ENCODE results near the gene TMSB10. TPM values are rescaled to one million over a fixed set of nuclear protein-coding genes. Genes with fewer than 3 reads are reported as not detected.

TMSB10 gene
- polyA plus RNA-seq, 1 donor (not counting 4 experiments of a cell fraction or from before 2014, with no cell fraction given) = 3,595 TPM

DNA sequence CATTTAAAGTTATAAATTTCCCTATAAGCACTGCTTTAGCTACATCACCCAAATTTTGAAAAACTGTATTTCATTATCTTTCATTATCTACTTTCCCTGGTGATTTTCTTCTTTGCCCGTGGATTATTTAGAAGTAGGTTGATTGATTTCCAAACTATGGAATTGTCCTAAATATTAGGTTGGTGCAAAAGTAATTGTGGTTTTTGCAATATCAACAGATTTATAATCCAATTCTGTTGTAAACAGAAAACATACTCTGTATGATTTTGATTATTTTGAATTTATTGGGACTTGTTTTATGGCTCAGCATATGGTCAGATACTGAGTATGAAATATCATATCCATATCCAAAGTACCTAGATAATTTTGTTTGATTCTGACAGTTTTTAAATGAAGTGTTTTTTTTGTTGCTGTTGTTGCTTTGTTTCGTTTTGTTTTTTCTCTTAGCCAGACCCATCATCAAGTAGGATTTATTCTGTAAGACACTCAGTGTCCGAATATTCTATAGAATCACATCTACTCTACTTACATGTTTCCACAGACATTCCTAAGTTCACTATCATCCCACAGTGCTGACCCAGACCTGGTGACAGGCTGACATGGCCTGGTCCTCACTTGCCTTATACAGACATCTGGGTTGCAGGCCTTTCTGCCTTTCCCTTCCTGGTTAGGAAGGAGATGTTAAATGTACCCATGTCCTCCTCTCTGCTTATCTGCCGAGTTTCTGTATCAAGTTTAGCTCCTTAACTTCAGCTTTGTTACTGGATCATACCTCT, 22.5 kb upstream of the TMSB10 start:
- no peaks in the 10 kb centered on the region for H3K36me3 ChIP-seq (ENCODE audit: control insufficient read depth in 2 of 2, extremely low read depth in 1 of 2, insufficient read depth in 2 of 2, low read length in 2 of 2)
- H3K4me1 ChIP-seq (ENCODE audit: control insufficient read depth, extremely low read depth, insufficient read depth, low read length) = peaks cover 12% of the 10 kb centered on the region
- H4K20me1 ChIP-seq (ENCODE audit: control insufficient read depth, extremely low read depth, insufficient read depth, low read length) = no peaks in the 10 kb centered on the region
- H3K4me3 ChIP-seq (ENCODE audit: control insufficient read depth in 2 of 3, extremely low read depth in 1 of 3, insufficient read depth in 2 of 3, low read depth in 1 of 3, low read length in 3 of 3) = no peak overlapping the region
- H3K79me2 ChIP-seq (ENCODE audit: control insufficient read depth, insufficient read depth, low read length) = no peaks in the 10 kb centered on the region
- no peak overlapping the region for H3K4me2 ChIP-seq (ENCODE audit: control insufficient read depth, extremely low read depth, insufficient read depth, low read depth, low read length)
- no peaks in the 10 kb centered on the region for H3K9me3 ChIP-seq (ENCODE audit: control insufficient read depth, low read depth, low read length)
- H3K27ac ChIP-seq (ENCODE audit: control insufficient read depth, insufficient read depth, low read length) = no peak overlapping the region
- H3K9me1 ChIP-seq (ENCODE audit: control insufficient read depth, extremely low read depth, insufficient read depth, low read length) = no peaks in the 10 kb centered on the region
- DNase-seq (ENCODE audit: low read depth, low spot score) = no peak
- H3K27me3 ChIP-seq (ENCODE audit: control insufficient read depth, extremely low read depth, insufficient read depth, low read length) = peaks cover 38% of the 10 kb centered on the region
- TF ChIP-seq, protein P1, sequence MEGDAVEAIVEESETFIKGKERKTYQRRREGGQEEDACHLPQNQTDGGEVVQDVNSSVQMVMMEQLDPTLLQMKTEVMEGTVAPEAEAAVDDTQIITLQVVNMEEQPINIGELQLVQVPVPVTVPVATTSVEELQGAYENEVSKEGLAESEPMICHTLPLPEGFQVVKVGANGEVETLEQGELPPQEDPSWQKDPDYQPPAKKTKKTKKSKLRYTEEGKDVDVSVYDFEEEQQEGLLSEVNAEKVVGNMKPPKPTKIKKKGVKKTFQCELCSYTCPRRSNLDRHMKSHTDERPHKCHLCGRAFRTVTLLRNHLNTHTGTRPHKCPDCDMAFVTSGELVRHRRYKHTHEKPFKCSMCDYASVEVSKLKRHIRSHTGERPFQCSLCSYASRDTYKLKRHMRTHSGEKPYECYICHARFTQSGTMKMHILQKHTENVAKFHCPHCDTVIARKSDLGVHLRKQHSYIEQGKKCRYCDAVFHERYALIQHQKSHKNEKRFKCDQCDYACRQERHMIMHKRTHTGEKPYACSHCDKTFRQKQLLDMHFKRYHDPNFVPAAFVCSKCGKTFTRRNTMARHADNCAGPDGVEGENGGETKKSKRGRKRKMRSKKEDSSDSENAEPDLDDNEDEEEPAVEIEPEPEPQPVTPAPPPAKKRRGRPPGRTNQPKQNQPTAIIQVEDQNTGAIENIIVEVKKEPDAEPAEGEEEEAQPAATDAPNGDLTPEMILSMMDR (optimal IDR thresholded peaks at IDR 0.05 in 1 of 3, IDR thresholded peaks at IDR 0.05 in 1 of 3, conservative IDR thresholded peaks at IDR 0.05 in 1 of 3; ENCODE audit: extremely low read depth in 1 of 3, insufficient read depth in 2 of 3, low read length in 3 of 3) = no peak
- TF ChIP-seq EZH2 (IDR thresholded peaks at IDR 0.05; ENCODE audit: low read length) = no peak
- dilution Hi-C loops (cut with MboI; ENCODE audit: extremely low pct_ligation_motif_present, low sequenced_read_pairs) = no loop called here
- no peak overlapping the region for H3K9ac ChIP-seq (ENCODE audit: control insufficient read depth, extremely low read depth, insufficient read depth, low read length)
- FAIRE-seq = no peak
- H2AFZ ChIP-seq (ENCODE audit: control insufficient read depth, low read length) = no peak overlapping the region

DNA sequence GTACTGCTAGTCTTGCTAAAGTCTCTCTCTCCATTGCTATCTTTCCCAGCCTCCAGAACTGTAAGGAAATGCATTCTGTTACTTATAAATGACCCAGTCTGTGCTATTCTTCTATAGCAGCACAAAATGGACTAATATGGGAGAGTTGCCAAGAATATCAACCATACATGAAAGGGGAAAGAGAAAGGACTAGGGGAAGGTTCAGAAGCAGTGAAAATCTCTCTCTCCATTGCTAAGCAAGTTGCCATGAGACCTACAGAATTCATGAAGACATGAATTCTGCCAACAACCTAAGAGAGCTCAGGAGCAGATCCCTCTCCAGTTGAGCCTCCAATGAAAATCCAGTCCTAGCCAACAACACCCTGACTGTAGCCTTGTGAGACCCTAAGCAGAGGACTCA, 21.0 kb upstream of the TMSB10 start:
- Histone ChIP-seq H3K9me3 (ENCODE audit: control insufficient read depth, low read depth, low read length) (no peaks in the 10 kb centered on the region), H3K4me1 (ENCODE audit: control insufficient read depth, extremely low read depth, insufficient read depth, low read length) (peaks cover 22% of the 10 kb centered on the region), H4K20me1 (ENCODE audit: control insufficient read depth, extremely low read depth, insufficient read depth, low read length) (no peaks in the 10 kb centered on the region), H3K9ac (ENCODE audit: control insufficient read depth, extremely low read depth, insufficient read depth, low read length) (no peak overlapping the region), H3K79me2 (ENCODE audit: control insufficient read depth, insufficient read depth, low read length) (no peaks in the 10 kb centered on the region), H2AFZ (ENCODE audit: control insufficient read depth, low read length) (no peak overlapping the region), H3K9me1 (ENCODE audit: control insufficient read depth, extremely low read depth, insufficient read depth, low read length) (no peaks in the 10 kb centered on the region), H3K27ac (ENCODE audit: control insufficient read depth, insufficient read depth, low read length) (no peak overlapping the region), H3K4me2 (ENCODE audit: control insufficient read depth, extremely low read depth, insufficient read depth, low read depth, low read length) (no peak overlapping the region), H3K27me3 (ENCODE audit: control insufficient read depth, extremely low read depth, insufficient read depth, low read length) (peaks cover 24% of the 10 kb centered on the region), H3K4me3 (ENCODE audit: control insufficient read depth in 2 of 3, extremely low read depth in 1 of 3, insufficient read depth in 2 of 3, low read depth in 1 of 3, low read length in 3 of 3) (no peak overlapping the region), H3K36me3 (ENCODE audit: control insufficient read depth in 2 of 2, extremely low read depth in 1 of 2, insufficient read depth in 2 of 2, low read length in 2 of 2) (no peaks in the 10 kb centered on the region)
- no peak for FAIRE-seq
- DNase-seq (ENCODE audit: low read depth, low spot score) = no peak
- TF ChIP-seq EZH2 (IDR thresholded peaks at IDR 0.05; ENCODE audit: low read length) = no peak
- TF ChIP-seq, protein P1 (optimal IDR thresholded peaks at IDR 0.05 in 1 of 3, IDR thresholded peaks at IDR 0.05 in 1 of 3, conservative IDR thresholded peaks at IDR 0.05 in 1 of 3; ENCODE audit: extremely low read depth in 1 of 3, insufficient read depth in 2 of 3, low read length in 3 of 3) = no peak
- dilution Hi-C loops (cut with MboI; ENCODE audit: extremely low pct_ligation_motif_present, low sequenced_read_pairs) = no loop called here

Measured in keratinocyte (primary cell).